Right lobe of liver (tissue), 4 donors: Measurements from ENCODE around the gene STXBP3.

Experiments
- CTCF ChIP-seq, 4 donors: fragments of 200-600 bp in 3 of 4; fragments of 450-650 bp in 1 of 4; IDR thresholded peaks; one replicate each; pipeline versions ENCODE4 v1.5.1 to v1.8.0; 2016 to 2022; ENCODE audit warnings: antibody characterized with exemption in 4 of 4, mild to moderate bottlenecking in 2 of 4
- POLR2A ChIP-seq: fragments of 450-650 bp; IDR thresholded peaks from one replicate; pipeline ENCODE4 v1.6.1; 2017; ENCODE audit warnings: antibody characterized with exemption, mild to moderate bottlenecking
- donor health status: DM: no; HTN: no; CAD: no.
- donor health status: DM: no; HTN: no; CAD: no.
- donor health status: DM: no; HTN: yes; CAD: no.

- TF ChIP-seq CTCF (IDR thresholded peaks at IDR 0.05) = no peak
- TF ChIP-seq POLR2A = no peak
Observed at GRCh38 chr1:108856994-108857393, 110.5 kb downstream of the STXBP3 start, which contains the start of gene AKNAD1.
